Caco-2 (cell line): ENCODE measurements around the gene PCGF3. TPM values are rescaled to one million over a fixed set of nuclear protein-coding genes. Genes with fewer than 3 reads are reported as not detected.

Source experiments
- BruUV-seq: library from RNA; stranded (reverse); fragments of 400-500 nt; replicated peaks from 2 replicates; lab custom pipeline; 2021; lab: Mats Ljungman, UMichigan
- CTCF ChIA-PET: fragments of 300-600 bp; sonication (Branson Sonifier 250); formaldehyde crosslinking; loops from one replicate; lab custom pipeline; 2022; ENCODE audit warnings: antibody characterized with exemption; lab: Charles Lee
- POLR2A ChIA-PET: fragments of 300-600 bp; sonication (Branson Sonifier 250); formaldehyde crosslinking; loops from one replicate; lab custom pipeline; 2022; ENCODE audit warnings: antibody characterized with exemption; lab: Charles Lee
- DNase-seq, 2 experiments: peaks; one replicate each; pipeline versions ENCODE4 v3.0.0 to v3.0.0-alpha.2; 2020 to 2022
- H3K27me3 ChIP-seq: replicated peaks from 2 replicates; pipeline ENCODE4 v1.6.0; 2011; ENCODE audit warnings: low read length; ENCODE audit not compliant: control insufficient read depth, insufficient read depth
- H3K36me3 ChIP-seq: 2 replicates; pipeline ENCODE4 v1.5.1; 2011; ENCODE audit warnings: low read length; ENCODE audit not compliant: control insufficient read depth, insufficient read depth
- H3K4me1 ChIP-seq: fragments of 250-450 bp; sonication (Bioruptor Pico); 2 replicates; pipeline ENCODE4 v1.5.1; 2020; ENCODE audit warnings: mild to moderate bottlenecking
- H3K4me3 ChIP-seq: 2 replicates; pipeline ENCODE4 v1.5.1; 2011; ENCODE audit warnings: low read depth, mild to moderate bottlenecking, control low read depth, low read length
- H3K9me3 ChIP-seq: fragments of 250-450 bp; sonication (Bioruptor Pico); 2 replicates; pipeline ENCODE4 v1.5.1; 2020; ENCODE audit warnings: mild to moderate bottlenecking, moderate library complexity
- H3K27ac Mint-ChIP-seq: one replicate; pipeline ENCODE4 v1.8.0; 2022; ENCODE audit warnings: mixed read lengths; ENCODE audit not compliant: unreplicated experiment
- H3K27me3 Mint-ChIP-seq: one replicate; pipeline ENCODE4 v1.8.0; 2022; ENCODE audit warnings: mixed read lengths; ENCODE audit not compliant: insufficient read depth, unreplicated experiment
- H3K36me3 Mint-ChIP-seq: one replicate; pipeline ENCODE4 v1.8.0; 2022; ENCODE audit warnings: mild to moderate bottlenecking, mixed read lengths; ENCODE audit not compliant: insufficient read depth, unreplicated experiment
- H3K4me1 Mint-ChIP-seq: one replicate; pipeline ENCODE4 v1.8.0; 2022; ENCODE audit warnings: low read depth, mixed read lengths; ENCODE audit not compliant: unreplicated experiment
- H3K4me3 Mint-ChIP-seq: one replicate; pipeline ENCODE4 v1.8.0; 2022; ENCODE audit warnings: mild to moderate bottlenecking, moderate library complexity, mixed read lengths; ENCODE audit not compliant: unreplicated experiment
- H3K9me3 Mint-ChIP-seq: one replicate; pipeline ENCODE4 v1.8.0; 2022; ENCODE audit warnings: mixed read lengths; ENCODE audit not compliant: unreplicated experiment
- intact Hi-C: fragments of 100-400 bp; cut with micrococcal nuclease; formaldehyde crosslinking; loops from one replicate; pipeline ENCODE4 v1.10.0; 2022; ENCODE audit not compliant: unreplicated experiment
- total RNA-seq: library from RNA; stranded (reverse); gene quantifications from 2 replicates; pipeline ENCODE4 v1.2.3, GENCODE V29; 2022
- TF ChIP-seq, protein P1 (sequence below), 2 experiments: fragments of 200-600 bp in 1 of 2; IDR thresholded peaks; 1 replicate in 1 of 2; 2 replicates in 1 of 2; pipeline versions ENCODE4 v1.5.1 to v1.8.0; 2011 to 2022; ENCODE audit warnings: antibody characterized with exemption in 1 of 2, control low read depth in 1 of 2, inconsistent platforms in 1 of 2, low read depth in 1 of 2, low read length in 1 of 2, mild to moderate bottlenecking in 1 of 2, moderate library complexity in 1 of 2; ENCODE audit not compliant: insufficient read depth in 1 of 2, severe bottlenecking in 1 of 2, unreplicated experiment in 1 of 2

PCGF3 gene
- total RNA-seq, 1 experiment from 2014 or later = 38.0 TPM

DNA sequence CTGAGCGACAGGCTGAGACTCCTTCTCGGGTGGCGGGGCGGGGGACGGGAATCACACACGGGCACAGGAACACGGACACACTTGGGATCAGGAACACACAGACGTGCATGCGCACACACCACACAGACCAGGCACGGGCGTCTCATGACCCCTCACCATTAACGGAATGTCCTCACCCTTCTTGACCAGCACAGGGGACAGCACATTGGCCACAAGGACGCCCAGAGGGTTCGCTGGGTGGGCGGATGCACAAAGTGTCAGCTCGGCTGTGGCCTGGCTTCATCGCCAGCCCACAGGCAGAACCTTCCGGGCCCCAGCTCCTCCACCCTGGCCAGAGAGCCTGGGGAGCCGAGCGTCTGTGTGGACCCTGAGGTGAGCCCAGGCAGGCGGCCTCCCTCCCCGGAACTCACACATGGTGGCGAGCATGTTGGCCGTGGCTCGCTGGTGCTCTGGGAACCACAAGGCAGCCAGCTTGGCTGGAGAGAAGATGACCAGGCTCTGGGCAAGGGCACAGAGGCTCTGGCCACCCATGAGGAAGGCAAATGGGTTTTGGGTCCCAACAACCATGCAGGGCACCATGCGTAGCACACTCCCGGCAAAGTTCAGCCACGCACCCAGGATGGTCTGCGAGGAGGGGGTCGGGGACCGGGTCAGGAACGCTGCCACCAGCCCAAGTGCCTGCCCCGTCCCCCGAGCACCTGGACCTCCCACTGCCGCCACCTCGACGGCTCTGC, 19.8 kb upstream of the PCGF3 start:
- Mint-ChIP-seq H3K4me1 (peaks cover 6% of the 10 kb centered on the region), H3K27ac (no peak overlapping the region), H3K27me3 (no peaks in the 10 kb centered on the region), H3K4me3 (no peak overlapping the region), H3K9me3 (no peaks in the 10 kb centered on the region), H3K36me3 (peaks cover 10% of the 10 kb centered on the region)
- Histone ChIP-seq H3K9me3 (no peaks in the 10 kb centered on the region), H3K4me3 (no peak overlapping the region), H3K4me1 (peaks cover 23% of the 10 kb centered on the region), H3K27me3 (no peaks in the 10 kb centered on the region), H3K36me3 (no peaks in the 10 kb centered on the region)
- TF ChIP-seq, protein P1, sequence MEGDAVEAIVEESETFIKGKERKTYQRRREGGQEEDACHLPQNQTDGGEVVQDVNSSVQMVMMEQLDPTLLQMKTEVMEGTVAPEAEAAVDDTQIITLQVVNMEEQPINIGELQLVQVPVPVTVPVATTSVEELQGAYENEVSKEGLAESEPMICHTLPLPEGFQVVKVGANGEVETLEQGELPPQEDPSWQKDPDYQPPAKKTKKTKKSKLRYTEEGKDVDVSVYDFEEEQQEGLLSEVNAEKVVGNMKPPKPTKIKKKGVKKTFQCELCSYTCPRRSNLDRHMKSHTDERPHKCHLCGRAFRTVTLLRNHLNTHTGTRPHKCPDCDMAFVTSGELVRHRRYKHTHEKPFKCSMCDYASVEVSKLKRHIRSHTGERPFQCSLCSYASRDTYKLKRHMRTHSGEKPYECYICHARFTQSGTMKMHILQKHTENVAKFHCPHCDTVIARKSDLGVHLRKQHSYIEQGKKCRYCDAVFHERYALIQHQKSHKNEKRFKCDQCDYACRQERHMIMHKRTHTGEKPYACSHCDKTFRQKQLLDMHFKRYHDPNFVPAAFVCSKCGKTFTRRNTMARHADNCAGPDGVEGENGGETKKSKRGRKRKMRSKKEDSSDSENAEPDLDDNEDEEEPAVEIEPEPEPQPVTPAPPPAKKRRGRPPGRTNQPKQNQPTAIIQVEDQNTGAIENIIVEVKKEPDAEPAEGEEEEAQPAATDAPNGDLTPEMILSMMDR (IDR thresholded peaks at IDR 0.05; ENCODE audit: insufficient read depth in 1 of 2, low read depth in 1 of 2, low read length in 1 of 2, severe bottlenecking in 1 of 2, unreplicated experiment in 1 of 2) = no peak
- BruUV-seq = no TSS peak
- DNase-seq = no peak
- intact Hi-C loops = no loop called here
- POLR2A ChIA-PET = no interaction called here
- CTCF ChIA-PET = no interaction called here

DNA sequence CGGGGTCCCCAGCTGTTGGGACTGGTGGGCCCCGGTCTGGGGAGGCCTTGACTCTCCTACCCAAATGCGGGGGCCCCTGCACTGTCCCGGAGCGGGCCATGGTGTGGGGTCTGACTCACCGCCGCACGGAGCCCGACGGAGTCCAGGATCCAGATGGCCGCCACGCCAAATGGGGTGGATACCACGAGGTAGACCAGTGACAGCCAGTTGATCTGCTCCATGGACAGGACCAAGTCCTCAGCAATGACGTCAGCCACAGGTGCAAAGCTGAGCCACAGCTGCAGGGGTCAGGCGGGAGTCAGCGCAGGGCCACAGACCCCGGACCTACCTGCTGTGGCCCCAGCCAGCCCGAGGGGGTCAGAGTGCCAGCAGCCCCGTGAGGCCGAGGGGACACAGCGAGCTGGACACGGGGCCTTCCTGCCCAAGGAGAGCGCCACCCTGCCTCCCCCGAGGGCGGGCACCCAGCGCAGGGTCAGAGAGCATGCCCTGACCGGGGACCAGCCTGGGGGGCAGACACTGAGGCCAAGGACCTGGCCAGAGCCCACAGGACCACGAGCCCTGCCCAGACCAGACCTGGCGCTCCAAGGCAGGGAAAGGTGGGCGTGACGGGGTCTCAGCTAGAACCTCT, 19.1 kb upstream of the PCGF3 start:
- H3K27ac Mint-ChIP-seq = no peak overlapping the region
- ChIA-PET CTCF (interaction anchor here (1.3 kb wide), 1 partner anchor 14 kb away, joined by 3 read pairs; no protein-coding TSS in a partner anchor), POLR2A (interaction anchor here (0.6 kb wide), 1 partner anchor 13 kb away, joined by 3 read pairs; no protein-coding TSS in a partner anchor)
- no peak overlapping the region for H3K4me3 Mint-ChIP-seq
- H3K27me3 ChIP-seq = no peaks in the 10 kb centered on the region
- no peak for DNase-seq
- H3K36me3 ChIP-seq = no peaks in the 10 kb centered on the region
- peaks cover 6% of the 10 kb centered on the region for H3K4me1 Mint-ChIP-seq
- peaks cover 10% of the 10 kb centered on the region for H3K36me3 Mint-ChIP-seq
- no peaks in the 10 kb centered on the region for H3K27me3 Mint-ChIP-seq
- TF ChIP-seq, protein P1 (IDR thresholded peaks at IDR 0.05; ENCODE audit: insufficient read depth in 1 of 2, low read depth in 1 of 2, low read length in 1 of 2, severe bottlenecking in 1 of 2, unreplicated experiment in 1 of 2) = no peak
- no peaks in the 10 kb centered on the region for H3K9me3 ChIP-seq
- BruUV-seq = no TSS peak
- intact Hi-C loops = no loop called here
- no peaks in the 10 kb centered on the region for H3K9me3 Mint-ChIP-seq
- peaks cover 23% of the 10 kb centered on the region for H3K4me1 ChIP-seq
- H3K4me3 ChIP-seq = no peak overlapping the region

DNA sequence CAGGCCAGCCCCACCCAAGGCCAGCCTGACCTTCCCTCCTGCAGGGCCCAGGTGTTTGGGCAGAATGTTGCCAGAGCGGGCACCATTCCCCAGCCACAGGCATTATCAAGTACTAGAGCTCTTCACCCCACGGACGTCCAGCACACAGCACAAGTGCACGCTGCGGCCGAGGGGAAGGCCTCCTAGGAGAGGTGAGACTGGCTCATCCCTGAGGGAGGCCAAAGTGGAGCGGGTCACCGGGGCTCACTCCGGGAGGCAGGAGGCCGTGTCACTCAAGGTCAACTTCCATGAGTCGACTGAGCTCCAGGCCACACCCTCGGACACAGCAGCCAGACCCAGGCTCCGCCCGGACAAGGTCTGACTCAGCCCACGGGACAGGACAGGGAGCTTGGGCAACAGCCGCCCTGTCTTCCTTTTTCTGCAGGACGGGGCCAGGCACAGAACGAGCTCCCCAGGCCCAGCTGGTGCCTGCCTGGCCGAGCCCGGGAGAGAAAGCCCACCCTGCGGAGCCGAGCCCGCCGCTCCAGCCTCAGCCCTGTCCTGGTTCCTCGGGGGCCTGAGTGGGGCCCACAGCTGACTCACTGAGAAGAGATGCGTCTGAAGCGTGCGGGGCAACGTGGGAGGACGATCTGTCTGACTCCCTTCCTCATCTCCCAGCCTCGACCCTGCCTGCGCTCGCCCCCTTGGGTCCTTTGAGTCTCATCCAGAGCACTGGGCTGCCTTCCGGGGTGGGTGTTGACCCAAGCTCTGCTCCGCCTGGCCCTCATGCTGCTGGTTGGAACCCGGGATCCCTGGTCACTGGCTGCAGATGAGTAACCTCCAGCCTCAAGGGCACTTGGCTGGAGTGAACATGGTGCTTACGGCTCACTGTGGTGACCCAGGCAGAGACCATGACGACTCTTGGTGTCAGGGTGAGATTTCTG, 18.3 kb upstream of the PCGF3 start:
- H3K4me3 Mint-ChIP-seq = no peak overlapping the region
- peaks cover 6% of the 10 kb centered on the region for H3K4me1 Mint-ChIP-seq
- Histone ChIP-seq H3K36me3 (no peaks in the 10 kb centered on the region), H3K27me3 (no peaks in the 10 kb centered on the region), H3K4me3 (no peak overlapping the region), H3K9me3 (no peaks in the 10 kb centered on the region), H3K4me1 (peaks cover 19% of the 10 kb centered on the region)
- ChIA-PET POLR2A (interaction anchor here (0.5 to 0.6 kb wide), 2 partner anchors 14 to 45 kb away, joined by 3 to 4 read pairs; no protein-coding TSS in a partner anchor), CTCF (interaction anchor here (0.7 to 1.3 kb wide), 2 partner anchors 13 kb away, joined by 3 read pairs; partner anchors contain the start of genes ATP5ME and MYL5)
- no TSS peak for BruUV-seq
- intact Hi-C loops = no loop called here
- H3K36me3 Mint-ChIP-seq = peaks cover 10% of the 10 kb centered on the region
- DNase-seq = peak; percentile 70 to 85
- H3K9me3 Mint-ChIP-seq = no peaks in the 10 kb centered on the region
- H3K27me3 Mint-ChIP-seq = no peaks in the 10 kb centered on the region
- TF ChIP-seq, protein P1 (IDR thresholded peaks at IDR 0.05; ENCODE audit: insufficient read depth in 1 of 2, low read depth in 1 of 2, low read length in 1 of 2, severe bottlenecking in 1 of 2, unreplicated experiment in 1 of 2) = no peak
- peak overlapping the region; percentile 33 for H3K27ac Mint-ChIP-seq
